ENCODE data around the gene BLVRA.

DNA sequence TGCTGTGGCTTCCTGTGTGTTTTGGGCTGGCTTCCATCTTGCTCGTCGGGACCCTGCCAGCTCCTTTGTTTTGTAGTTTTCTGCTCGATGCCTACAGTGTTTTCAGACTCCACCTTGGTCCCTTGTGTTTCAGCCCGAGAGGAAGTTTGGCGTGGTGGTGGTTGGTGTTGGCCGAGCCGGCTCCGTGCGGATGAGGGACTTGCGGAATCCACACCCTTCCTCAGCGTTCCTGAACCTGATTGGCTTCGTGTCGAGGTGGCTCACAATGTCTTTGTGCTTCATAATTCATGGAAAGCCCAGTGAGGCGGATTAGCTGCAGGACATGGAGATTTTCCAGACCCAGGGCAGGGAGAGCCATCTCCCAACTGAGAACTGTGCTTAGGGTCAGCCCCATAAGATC is 29.3 kb downstream of the BLVRA start:
- TF ChIP-seq RNF2 (IDR thresholded peaks at IDR 0.05; ENCODE audit: borderline replicate concordance, low read depth) (no peak), PHF8 (IDR thresholded peaks at IDR 0.05; ENCODE audit: borderline replicate concordance, low read depth) (no peak), POLR2A (IDR thresholded peaks at IDR 0.05; ENCODE audit: low read length) (no peak), MYC (IDR thresholded peaks at IDR 0.05; ENCODE audit: borderline replicate concordance, low read length) (no peak), CEBPB (IDR thresholded peaks at IDR 0.05) (no peak), RAD21 (conservative IDR thresholded peaks at IDR 0.05 in 1 of 2, IDR thresholded peaks at IDR 0.05 in 1 of 2) (no peak), EP300 (IDR thresholded peaks at IDR 0.05) (no peak), POLR2AphosphoS2 (conservative IDR thresholded peaks at IDR 0.05; ENCODE audit: low read length) (no peak), ZFP36 (IDR thresholded peaks at IDR 0.05; ENCODE audit: borderline replicate concordance, partially characterized antibody) (no peak), EHMT2 (IDR thresholded peaks at IDR 0.05; ENCODE audit: low read depth) (no peak), ESRRA (IDR thresholded peaks at IDR 0.05; ENCODE audit: borderline replicate concordance, low read length) (no peak)
- TF ChIP-seq, protein P1, sequence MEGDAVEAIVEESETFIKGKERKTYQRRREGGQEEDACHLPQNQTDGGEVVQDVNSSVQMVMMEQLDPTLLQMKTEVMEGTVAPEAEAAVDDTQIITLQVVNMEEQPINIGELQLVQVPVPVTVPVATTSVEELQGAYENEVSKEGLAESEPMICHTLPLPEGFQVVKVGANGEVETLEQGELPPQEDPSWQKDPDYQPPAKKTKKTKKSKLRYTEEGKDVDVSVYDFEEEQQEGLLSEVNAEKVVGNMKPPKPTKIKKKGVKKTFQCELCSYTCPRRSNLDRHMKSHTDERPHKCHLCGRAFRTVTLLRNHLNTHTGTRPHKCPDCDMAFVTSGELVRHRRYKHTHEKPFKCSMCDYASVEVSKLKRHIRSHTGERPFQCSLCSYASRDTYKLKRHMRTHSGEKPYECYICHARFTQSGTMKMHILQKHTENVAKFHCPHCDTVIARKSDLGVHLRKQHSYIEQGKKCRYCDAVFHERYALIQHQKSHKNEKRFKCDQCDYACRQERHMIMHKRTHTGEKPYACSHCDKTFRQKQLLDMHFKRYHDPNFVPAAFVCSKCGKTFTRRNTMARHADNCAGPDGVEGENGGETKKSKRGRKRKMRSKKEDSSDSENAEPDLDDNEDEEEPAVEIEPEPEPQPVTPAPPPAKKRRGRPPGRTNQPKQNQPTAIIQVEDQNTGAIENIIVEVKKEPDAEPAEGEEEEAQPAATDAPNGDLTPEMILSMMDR (IDR thresholded peaks at IDR 0.05) = no peak
